ENCODE data around the gene NMU.

Gene NMU

GRCh38 chr4:55670695-55671094, 34.6 kb upstream of the NMU start:
- ATAC-seq (ENCODE audit: insufficient read depth, low read depth) (no peak), DNase-seq (no peak)
- no peak overlapping the region for H3K27ac ChIP-seq (ENCODE audit: low read length)
- H3K9ac ChIP-seq (ENCODE audit: low read depth, low read length): no peak overlapping the region
- no peak overlapping the region for H2AFZ ChIP-seq (ENCODE audit: low read depth, low read length)
- H3K4me3 ChIP-seq (ENCODE audit: low read depth in 1 of 2, low read length in 2 of 2): no peak overlapping the region
- TF ChIP-seq CTCF (IDR thresholded peaks at IDR 0.05; ENCODE audit: borderline replicate concordance, extremely low read depth, low read length, poor library complexity, severe bottlenecking) (no peak), EZH2 (IDR thresholded peaks at IDR 0.05; ENCODE audit: borderline replicate concordance, low read depth, low read length, severe bottlenecking) (no peak)
- peaks cover 3% of the 10 kb centered on the region for H3K27me3 ChIP-seq (ENCODE audit: insufficient read depth, low read length, poor library complexity)
- peaks cover 5% of the 10 kb centered on the region; the same call in 1 of the 2 replicates for H3K4me1 ChIP-seq (ENCODE audit: insufficient read depth, low read length)
- H4K20me1 ChIP-seq (ENCODE audit: insufficient read depth, low read length): no peaks in the 10 kb centered on the region
- H3K9me3 ChIP-seq (ENCODE audit: insufficient read depth, low read length, severe bottlenecking): no peaks in the 10 kb centered on the region
- H3K36me3 ChIP-seq (ENCODE audit: insufficient read depth, low read length): no peaks in the 10 kb centered on the region
- H3K4me2 ChIP-seq (ENCODE audit: insufficient read depth, low read length): no peak overlapping the region
- no peaks in the 10 kb centered on the region for H3K79me2 ChIP-seq (ENCODE audit: insufficient read depth, low read length)

- Histone ChIP-seq H2AFZ (ENCODE audit: low read depth, low read length) (no peak overlapping the region), H3K9me3 (ENCODE audit: insufficient read depth, low read length, severe bottlenecking) (no peaks in the 10 kb centered on the region)
Observed at GRCh38 chr4:55668449-55668848, 32.4 kb upstream of the NMU start.

GRCh38 chr4:55666535-55666934, 30.4 kb upstream of the NMU start:
- no peaks in the 10 kb centered on the region for H3K36me3 ChIP-seq (ENCODE audit: insufficient read depth, low read length)
- peaks cover 3% of the 10 kb centered on the region for H3K27me3 ChIP-seq (ENCODE audit: insufficient read depth, low read length, poor library complexity)

More at GRCh38 chr4:55668449-55668848, 32.4 kb upstream of the NMU start:
- TF ChIP-seq CTCF (IDR thresholded peaks at IDR 0.05; ENCODE audit: borderline replicate concordance, extremely low read depth, low read length, poor library complexity, severe bottlenecking) (no peak), EZH2 (IDR thresholded peaks at IDR 0.05; ENCODE audit: borderline replicate concordance, low read depth, low read length, severe bottlenecking) (no peak)
- H3K4me2 ChIP-seq (ENCODE audit: insufficient read depth, low read length): no peak overlapping the region
- DNase-seq: no peak
- H3K9ac ChIP-seq (ENCODE audit: low read depth, low read length): no peak overlapping the region
- no peaks in the 10 kb centered on the region for H4K20me1 ChIP-seq (ENCODE audit: insufficient read depth, low read length)
- no peak overlapping the region for H3K27ac ChIP-seq (ENCODE audit: low read length)
- H3K27me3 ChIP-seq (ENCODE audit: insufficient read depth, low read length, poor library complexity): peaks cover 3% of the 10 kb centered on the region
- H3K79me2 ChIP-seq (ENCODE audit: insufficient read depth, low read length): no peaks in the 10 kb centered on the region
- no peaks in the 10 kb centered on the region for H3K36me3 ChIP-seq (ENCODE audit: insufficient read depth, low read length)
- H3K4me1 ChIP-seq (ENCODE audit: insufficient read depth, low read length): no peaks in the 10 kb centered on the region
- ATAC-seq (ENCODE audit: insufficient read depth, low read depth): no peak
- H3K4me3 ChIP-seq (ENCODE audit: low read depth in 1 of 2, low read length in 2 of 2): no peak overlapping the region

More at GRCh38 chr4:55666535-55666934, 30.4 kb upstream of the NMU start:
- H3K9me3 ChIP-seq (ENCODE audit: insufficient read depth, low read length, severe bottlenecking): no peaks in the 10 kb centered on the region
- no peak overlapping the region for H3K9ac ChIP-seq (ENCODE audit: low read depth, low read length)
- DNase-seq (no peak), ATAC-seq (ENCODE audit: insufficient read depth, low read depth) (no peak)
- no peak overlapping the region for H3K4me2 ChIP-seq (ENCODE audit: insufficient read depth, low read length)
- no peaks in the 10 kb centered on the region for H3K4me1 ChIP-seq (ENCODE audit: insufficient read depth, low read length)
- no peaks in the 10 kb centered on the region for H3K79me2 ChIP-seq (ENCODE audit: insufficient read depth, low read length)
- H2AFZ ChIP-seq (ENCODE audit: low read depth, low read length): no peak overlapping the region
- TF ChIP-seq CTCF (IDR thresholded peaks at IDR 0.05; ENCODE audit: borderline replicate concordance, extremely low read depth, low read length, poor library complexity, severe bottlenecking) (no peak), EZH2 (IDR thresholded peaks at IDR 0.05; ENCODE audit: borderline replicate concordance, low read depth, low read length, severe bottlenecking) (no peak)
- H3K27ac ChIP-seq (ENCODE audit: low read length): no peak overlapping the region
- no peak overlapping the region for H3K4me3 ChIP-seq (ENCODE audit: low read depth in 1 of 2, low read length in 2 of 2)
- H4K20me1 ChIP-seq (ENCODE audit: insufficient read depth, low read length): no peaks in the 10 kb centered on the region
